Omental fat pad (tissue), 4 donors: ENCODE measurements around the gene VPS26C. TPM values are rescaled to one million over a fixed set of nuclear protein-coding genes. Genes with fewer than 3 reads are reported as not detected.

ENCODE experiments used
- ATAC-seq: fragments of 150-250 bp; one replicate; pipeline ENCODE4 v1.9.1; 2016; ENCODE audit warnings: mild to moderate bottlenecking, moderate library complexity; ENCODE audit not compliant: low FRiP score
- DNase-seq: peaks from one replicate; pipeline ENCODE4 v3.0.0-alpha.2; 2019; ENCODE audit warnings: low spot score
- CTCF ChIP-seq, 3 donors: fragments of 450-650 bp; IDR thresholded peaks; one replicate each; pipeline ENCODE4 v1.5.1; 2016 to 2017; ENCODE audit warnings: antibody characterized with exemption in 3 of 3, mild to moderate bottlenecking in 3 of 3, moderate library complexity in 2 of 3
- total RNA-seq, 4 donors: library from RNA; depleted of rRNA; stranded (reverse); fragments of >200 nt; gene quantifications; one replicate each; pipeline ENCODE4 v1.1.0, GENCODE V29; 2016

The VPS26C gene
- total RNA-seq, 4 donors from 2014 or later: 48.3 to 88.3 (median 61.1) TPM

GRCh38 chr21:37263827-37264600 is 3.1 kb downstream of the VPS26C start:
- no peak for DNase-seq
- no peak for TF ChIP-seq CTCF (IDR thresholded peaks at IDR 0.05)

GRCh38 chr21:37259426-37259825 is 7.7 kb downstream of the VPS26C start:
- no peak for ATAC-seq
- no peak for DNase-seq
- TF ChIP-seq CTCF (IDR thresholded peaks at IDR 0.05): no peak

More at GRCh38 chr21:37263827-37264600, 3.1 kb downstream of the VPS26C start:
- no peak for ATAC-seq

GRCh38 chr21:37257967-37258877 is 8.9 kb downstream of the VPS26C start:
- peak; percentile 69 for ATAC-seq
- no peak for DNase-seq
- TF ChIP-seq CTCF (IDR thresholded peaks at IDR 0.05): no peak

- ATAC-seq: peak; percentile 34
- no peak for DNase-seq
- TF ChIP-seq CTCF (IDR thresholded peaks at IDR 0.05): no peak
Observed at GRCh38 chr21:37257511-37257966, 9.6 kb downstream of the VPS26C start.

- no peak for DNase-seq
- TF ChIP-seq CTCF (IDR thresholded peaks at IDR 0.05): no peak
- ATAC-seq: no peak
Observed at GRCh38 chr21:37253991-37254390, 13.1 kb downstream of the VPS26C start.

GRCh38 chr21:37251294-37251634 is 15.9 kb downstream of the VPS26C start:
- ATAC-seq (no peak), DNase-seq (no peak)
- no peak for TF ChIP-seq CTCF (IDR thresholded peaks at IDR 0.05)
